ENCODE data around the gene TRAF1.

The TRAF1 gene

DNA sequence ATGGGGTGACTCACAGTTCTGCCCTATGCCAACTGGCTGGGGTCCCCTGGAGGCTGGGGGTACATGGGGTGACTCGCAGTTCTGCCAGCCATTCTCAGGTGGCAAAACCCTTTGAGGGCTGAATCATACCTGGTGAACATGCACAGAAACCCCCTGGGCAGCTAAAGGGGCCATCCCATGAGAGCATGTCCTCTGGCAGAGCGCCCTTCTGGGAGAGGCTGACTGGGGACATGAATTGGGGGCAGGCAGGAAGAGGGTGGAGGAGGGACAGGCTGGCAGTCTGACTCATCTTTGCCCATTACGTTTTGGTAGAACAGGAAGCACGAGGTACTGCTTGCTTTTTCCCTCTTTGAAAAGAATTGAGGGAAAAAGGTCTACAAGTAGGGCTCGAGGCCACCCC, 16.7 kb downstream of the TRAF1 start:
- no peak for DNase-seq (ENCODE audit: low spot score)

- DNase-seq (ENCODE audit: low spot score): no peak
Observed at GRCh38 chr9:120905315-120906164, 21.1 kb downstream of the TRAF1 start.

DNA sequence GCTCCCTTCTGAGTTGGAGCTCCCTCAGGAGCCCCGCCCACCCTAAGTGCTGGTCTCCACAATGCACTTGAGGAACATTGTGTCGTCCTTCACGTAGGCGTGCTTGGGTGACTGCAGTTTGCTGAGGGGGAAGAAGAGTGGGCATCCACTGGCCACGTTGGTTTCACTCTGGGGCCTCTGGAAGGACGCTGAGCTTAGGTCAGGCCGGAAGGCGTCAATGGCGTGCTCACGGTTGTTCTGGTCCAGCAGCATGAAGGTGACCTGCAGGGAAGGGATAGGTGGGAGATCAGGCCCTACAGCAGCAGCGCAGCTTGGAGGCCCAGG, 21.7 kb downstream of the TRAF1 start:
- no peak for DNase-seq (ENCODE audit: low spot score)

DNA sequence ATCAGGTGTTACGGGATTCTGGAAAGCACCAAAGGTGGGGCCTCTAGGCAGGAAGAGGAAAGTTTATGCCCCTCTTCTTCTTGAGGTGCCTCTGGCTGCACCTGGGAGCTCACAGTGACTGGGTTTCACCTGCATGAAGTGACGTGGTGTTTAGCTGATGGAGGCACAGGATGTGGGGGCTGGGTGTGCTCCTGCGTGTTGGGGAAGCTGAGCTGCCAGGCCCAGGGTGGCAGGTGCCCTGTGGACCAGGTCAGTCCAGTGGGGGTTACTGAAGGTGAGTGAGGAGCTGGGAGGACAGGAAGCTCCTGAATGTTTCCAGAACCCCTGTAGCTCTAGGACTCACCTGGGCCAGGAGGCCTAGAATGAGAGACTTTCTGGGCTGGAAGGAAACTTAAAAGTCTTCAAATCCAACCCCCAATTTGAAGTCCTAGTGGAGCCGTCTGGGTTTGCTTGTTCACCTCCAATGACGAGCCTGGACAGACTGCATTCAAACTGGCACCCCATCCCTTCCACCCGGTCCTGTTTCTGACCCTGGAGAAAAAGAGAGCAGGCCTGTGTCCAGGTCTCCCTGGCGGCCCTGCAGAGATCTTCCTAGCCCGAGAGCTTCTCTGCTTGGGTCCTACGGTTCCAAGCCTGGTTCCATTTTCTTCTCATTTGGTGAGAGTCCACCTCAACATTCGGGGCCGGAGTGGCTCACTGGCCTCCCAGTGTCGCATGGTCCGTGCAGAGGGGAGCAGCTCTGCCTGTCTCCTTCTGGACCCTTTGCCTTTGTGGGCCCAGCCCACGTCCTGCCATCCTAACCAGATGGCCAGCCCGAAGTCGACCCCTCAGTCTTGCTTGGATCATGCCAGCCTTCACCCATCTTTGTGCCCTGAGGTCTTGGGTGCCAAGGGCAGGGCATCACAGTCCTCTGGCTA, 22.3 kb downstream of the TRAF1 start:
- no peak for DNase-seq (ENCODE audit: low spot score)

GRCh38 chr9:120902569-120903535, 23.7 kb downstream of the TRAF1 start:
- DNase-seq (ENCODE audit: low spot score): no peak

- DNase-seq (ENCODE audit: low spot score): no peak
Observed at GRCh38 chr9:120901755-120902568, 24.6 kb downstream of the TRAF1 start.

- DNase-seq (ENCODE audit: low spot score): no peak
Observed at GRCh38 chr9:120900824-120901223, 25.8 kb downstream of the TRAF1 start.

DNA sequence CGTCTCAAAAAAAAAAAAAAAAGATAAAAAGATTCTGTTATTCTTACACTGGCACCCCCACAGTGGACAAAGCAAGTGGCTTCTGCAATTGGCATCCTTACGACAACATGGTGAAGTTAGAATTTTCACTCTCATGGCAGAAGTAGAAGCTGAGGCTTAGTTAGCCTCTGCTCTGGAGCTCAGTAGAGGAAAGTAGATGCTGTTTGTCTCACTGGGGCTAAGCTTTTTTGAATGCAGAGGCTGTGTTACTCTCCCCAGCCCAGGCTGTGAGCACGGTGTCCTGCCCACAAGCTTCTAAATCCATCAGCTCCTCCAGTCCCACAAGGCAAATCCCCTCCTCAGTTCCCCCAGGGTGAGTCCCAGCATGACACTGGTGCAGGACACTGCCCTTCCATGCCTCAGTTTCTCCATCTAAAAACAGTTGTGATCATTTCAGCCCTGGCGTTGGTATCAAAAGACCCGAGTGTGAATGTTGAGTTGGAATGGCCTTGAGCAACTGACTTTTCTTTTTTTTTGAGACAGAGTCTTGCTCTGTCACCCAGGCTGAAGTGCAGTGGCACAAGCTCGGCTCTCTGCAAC, 27.0 kb downstream of the TRAF1 start:
- no peak for DNase-seq (ENCODE audit: low spot score)

DNA sequence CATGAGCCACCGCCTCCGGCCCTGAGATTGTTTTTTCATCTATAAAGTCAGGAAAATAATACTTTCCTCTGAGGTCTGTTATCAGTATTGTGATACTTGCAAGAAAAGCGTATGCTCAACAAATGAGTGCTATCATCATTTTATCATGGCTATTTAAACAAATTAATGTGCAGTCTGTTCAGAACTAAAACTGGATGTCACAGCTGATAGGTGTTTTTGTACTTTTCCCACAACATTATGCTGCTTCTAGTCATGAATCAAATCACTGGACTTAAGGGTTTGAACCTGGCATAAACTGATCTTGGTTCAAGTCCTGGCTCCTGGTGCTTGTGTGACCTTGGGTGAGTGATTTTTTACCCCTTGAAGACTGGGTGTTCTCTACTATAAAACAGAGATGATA, 28.2 kb downstream of the TRAF1 start:
- no peak for DNase-seq (ENCODE audit: low spot score)

DNA sequence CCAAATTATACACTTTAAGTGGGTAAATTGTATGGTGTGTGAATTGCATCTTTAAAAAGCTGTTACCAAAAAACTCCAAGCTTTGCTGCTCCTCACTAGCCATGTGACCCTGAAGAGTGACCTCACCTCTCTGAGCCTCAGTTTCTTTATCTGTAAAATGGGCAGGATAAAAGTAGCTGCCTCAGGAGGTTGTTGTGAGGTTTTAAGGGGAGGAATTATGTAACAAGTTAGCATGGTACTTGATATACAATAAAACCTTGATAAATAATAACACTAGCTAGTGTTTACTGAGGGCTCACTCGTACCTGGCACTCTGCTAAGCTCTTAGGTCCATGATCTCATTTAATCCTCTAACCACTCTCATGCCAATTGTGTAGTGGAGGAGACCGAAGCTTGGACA, 30.6 kb downstream of the TRAF1 start:
- no peak for DNase-seq (ENCODE audit: low spot score)

GRCh38 chr9:120894321-120895148, 32.1 kb downstream of the TRAF1 start:
- DNase-seq (ENCODE audit: low spot score): no peak

- DNase-seq (ENCODE audit: low spot score): no peak
Observed at GRCh38 chr9:120893611-120894307, 32.8 kb downstream of the TRAF1 start.

DNA sequence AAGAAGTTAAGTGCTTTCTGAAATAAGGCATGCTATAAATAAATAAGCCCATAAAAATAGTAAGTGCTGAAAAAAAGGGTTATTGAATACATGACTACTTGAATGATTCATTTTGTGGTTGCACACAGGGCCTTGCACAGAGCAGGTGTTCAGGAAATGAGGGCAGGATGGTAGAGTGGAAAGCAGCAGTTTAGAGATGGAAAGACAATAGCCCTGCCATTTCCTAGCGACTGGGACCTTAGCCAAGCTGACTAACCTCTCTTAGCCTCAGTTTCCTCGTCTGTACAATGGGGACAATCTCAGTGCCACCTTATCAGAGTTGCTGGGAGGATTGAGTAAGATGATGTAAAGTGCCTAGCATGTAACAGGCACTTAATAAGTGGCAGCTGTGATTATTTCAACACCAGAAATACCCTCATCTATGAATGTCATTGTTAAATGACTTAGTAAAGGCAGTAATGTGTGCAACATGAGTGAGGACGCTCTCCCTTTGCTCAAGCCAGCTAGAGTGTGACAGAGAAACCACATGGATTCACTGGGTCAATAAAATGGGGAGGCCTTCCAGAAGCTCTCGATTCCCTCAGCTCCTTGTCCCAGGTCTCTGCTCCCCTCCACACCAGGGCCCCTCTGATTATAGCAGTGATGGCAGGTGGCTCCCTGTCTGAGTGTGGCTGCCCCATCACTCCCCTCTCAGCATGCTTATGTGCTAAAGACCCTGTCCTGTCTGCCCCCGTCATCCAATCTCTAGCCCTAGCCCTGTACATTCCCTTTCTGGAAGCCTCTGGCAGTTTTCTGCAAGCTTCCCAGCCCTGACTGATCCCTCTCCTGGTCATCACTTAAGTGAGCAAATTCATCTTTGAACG, 33.6 kb downstream of the TRAF1 start:
- no peak for DNase-seq (ENCODE audit: low spot score)

DNA sequence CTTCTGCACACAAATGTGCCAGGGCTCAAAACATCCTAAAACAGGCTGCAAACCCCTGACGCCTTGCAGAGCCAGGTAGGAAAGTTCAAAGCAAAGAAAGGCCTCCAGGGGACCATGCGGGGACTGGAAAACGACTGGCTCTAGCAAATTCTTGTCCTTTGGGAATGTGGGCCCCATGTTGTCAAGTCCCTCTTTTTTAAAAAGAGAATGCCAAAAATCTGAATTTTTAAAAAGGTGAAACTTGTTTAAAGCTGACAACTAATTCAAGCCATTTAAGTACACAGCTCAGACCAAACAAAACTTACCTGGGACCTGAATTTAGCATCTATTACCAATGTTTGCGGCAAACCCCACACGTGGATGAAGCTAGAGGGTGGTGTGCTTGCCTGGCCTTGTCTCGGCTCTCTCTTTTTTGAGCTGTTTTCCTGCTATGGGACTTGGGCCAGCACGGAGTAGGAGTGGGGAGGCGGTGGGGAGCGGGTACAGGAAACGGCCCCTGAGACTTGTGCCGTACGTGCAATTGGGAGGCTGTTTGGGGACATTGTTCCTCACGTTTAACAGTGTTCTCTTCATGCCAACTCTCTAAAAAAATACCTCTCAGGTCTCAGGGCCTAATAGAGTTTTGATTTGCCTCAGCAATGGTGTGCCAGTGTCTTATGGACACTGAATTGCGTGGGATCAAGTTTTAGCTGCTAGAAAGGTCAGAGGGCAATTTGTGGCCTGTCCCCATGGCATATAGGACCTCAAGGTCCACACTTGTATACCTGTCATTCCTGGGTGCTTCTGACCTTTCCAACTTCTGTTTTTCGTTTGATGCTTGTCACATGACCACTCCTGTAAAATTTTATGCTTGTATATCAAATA, 34.5 kb downstream of the TRAF1 start:
- no peak for DNase-seq (ENCODE audit: low spot score)

GRCh38 chr9:120891245-120891883, 35.2 kb downstream of the TRAF1 start:
- DNase-seq (ENCODE audit: low spot score): no peak

GRCh38 chr9:120890320-120891244, 36.0 kb downstream of the TRAF1 start:
- DNase-seq (ENCODE audit: low spot score): peak; percentile 32

Measured in COLO829 (cell line).